Measurements from ENCODE around the gene HDX.
"Not testable (repeated sequence)": the region's sequence is repeated elsewhere in the genome, so short reads cannot be mapped to it uniquely, and the experiment has no call there.

The HDX gene

GRCh38 chrX:84318661-84319060 lies 183.6 kb downstream of the HDX start:
- DNase-seq (ENCODE audit: low read depth): no peak
- no peak overlapping the region for H3K4me3 ChIP-seq (ENCODE audit: control insufficient read depth, low read depth, low read length)
- no peak for TF ChIP-seq CTCF (conservative IDR thresholded peaks at IDR 0.05; ENCODE audit: control insufficient read depth, insufficient read depth, low read depth, low read length)

- H3K4me3 ChIP-seq (ENCODE audit: control insufficient read depth, low read depth, low read length); DNase-seq (ENCODE audit: low read depth): not testable (repeated sequence)
Observed at GRCh38 chrX:84315946-84316345, 186.3 kb downstream of the HDX start.

All from fibroblast of mammary gland (primary cell).